Placental epithelial cell (primary cell): Measurements from ENCODE around the gene VMP1. TPM values are rescaled to one million over a fixed set of nuclear protein-coding genes. Genes with fewer than 3 reads are reported as not detected.

Experiments
- small RNA-seq: library from RNA; depleted of rRNA; stranded (forward); fragments of <200 nt; gene quantifications from one replicate; pipeline ENCODE3, GENCODE V24; 2012
- total RNA-seq: library from RNA; depleted of rRNA; stranded (reverse); fragments of >200 nt; gene quantifications from 2 replicates; pipeline ENCODE4 v1.2.3, GENCODE V29; 2012

Gene VMP1
- 97.7 and 98.9 TPM in 2 replicates for total RNA-seq

GRCh38 chr17:59707149-59707970, at the start of gene VMP1, which contains the start of gene PTRH2:
TSS of gene VMP1 (plus strand) at chr17:59707654. CDS start at chr17:59731447, 23,793 bp downstream.
TSS of gene PTRH2 (minus strand) at chr17:59707430. CDS start at chr17:59697978, 9,452 bp downstream.

Small RNAs within 50 kb of the gene (small RNA-seq; reads per million reads assigned to genes)
- gene AC040904.1 (not detected), gene RNU6-450P (not detected)

Other genes starting within 250 kb of the VMP1 start
- gene DHX40, start 142.0 kb upstream of the VMP1 start, total RNA-seq, result 49.9 and 59.7 TPM in 2 replicates
- gene CLTC, start 87.8 kb upstream of the VMP1 start, total RNA-seq, result 313 and 454 TPM in 2 replicates
- 7.8 and 9.4 TPM in 2 replicates for gene PTRH2, start 224 bp upstream of the VMP1 start, total RNA-seq
- gene TUBD1, start 185.3 kb downstream of the VMP1 start, total RNA-seq, result 5.1 and 9.0 TPM in 2 replicates
- gene RPS6KB1, start 185.5 kb downstream of the VMP1 start, total RNA-seq, result 13.7 and 16.8 TPM in 2 replicates